ENCODE results near the gene IRF2BP2. TPM values are rescaled to one million over a fixed set of nuclear protein-coding genes. Genes with fewer than 3 reads are reported as not detected.

Gene IRF2BP2
- polyA plus RNA-seq, 1 donor = 161 TPM

DNA sequence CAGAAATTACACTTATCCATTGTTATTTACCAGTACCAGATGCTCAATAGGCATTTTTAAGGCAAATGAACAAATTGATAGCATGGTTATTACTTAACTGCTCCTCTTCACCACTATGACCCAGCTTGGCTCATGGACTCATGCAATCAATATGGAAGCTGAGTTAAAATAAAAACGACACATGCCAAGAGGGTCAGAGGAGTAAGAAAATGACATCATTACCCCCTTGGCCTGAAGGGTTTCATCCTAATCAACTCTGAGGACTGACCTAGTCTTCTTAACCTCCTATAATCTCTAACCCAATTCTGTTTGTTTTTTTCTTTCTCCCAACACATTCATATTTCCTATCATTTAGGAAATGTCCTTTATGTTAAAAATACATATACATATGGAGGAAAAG is 41.6 kb downstream of the IRF2BP2 start:
- no CpG with 5 or more reads among the region's 1 CpG for WGBS (ENCODE audit: insufficient coverage, low lambda C conversion rate)
- DNase-seq = no peak
- Histone ChIP-seq H3K9me3 (ENCODE audit: control insufficient read depth, low read depth, low read length) (no peaks in the 10 kb centered on the region), H3K27me3 (ENCODE audit: control insufficient read depth, insufficient read depth, low read length) (no peaks in the 10 kb centered on the region), H3K36me3 (ENCODE audit: control insufficient read depth, insufficient read depth, low read length) (no peaks in the 10 kb centered on the region), H3K4me1 (ENCODE audit: control insufficient read depth, insufficient read depth, low read length) (peaks cover 6% of the 10 kb centered on the region), H3K27ac (ENCODE audit: low read length) (no peak overlapping the region), H3K4me3 (ENCODE audit: low read length) (no peak overlapping the region)

DNA sequence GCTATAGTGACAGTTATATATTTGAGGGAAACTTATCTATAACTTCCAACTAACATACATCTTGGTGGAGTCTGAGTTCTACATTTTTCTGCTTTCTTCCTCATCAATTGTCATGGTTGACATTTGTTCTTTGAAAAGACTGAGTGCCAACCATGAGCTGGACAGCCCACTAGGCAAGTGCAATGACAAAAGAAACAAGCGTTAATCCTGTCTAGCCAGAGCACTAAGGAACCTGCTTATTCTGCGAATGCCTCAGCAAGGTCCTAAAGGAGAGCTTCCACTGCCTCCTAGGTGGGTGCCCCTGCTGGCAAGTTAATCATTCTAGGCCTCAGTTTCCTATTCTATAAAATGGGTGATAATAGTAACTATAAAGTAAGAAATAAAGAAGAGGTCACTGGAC is 44.8 kb downstream of the IRF2BP2 start:
- Histone ChIP-seq H3K4me1 (ENCODE audit: control insufficient read depth, insufficient read depth, low read length) (peaks cover 16% of the 10 kb centered on the region), H3K27me3 (ENCODE audit: control insufficient read depth, insufficient read depth, low read length) (no peaks in the 10 kb centered on the region), H3K27ac (ENCODE audit: low read length) (peak overlapping the region; percentile 26), H3K4me3 (ENCODE audit: low read length) (no peak overlapping the region), H3K36me3 (ENCODE audit: control insufficient read depth, insufficient read depth, low read length) (no peaks in the 10 kb centered on the region), H3K9me3 (ENCODE audit: control insufficient read depth, low read depth, low read length) (no peaks in the 10 kb centered on the region)
- DNase-seq = no peak
- no CpG with 5 or more reads among the region's 2 CpGs for WGBS (ENCODE audit: insufficient coverage, low lambda C conversion rate)

DNA sequence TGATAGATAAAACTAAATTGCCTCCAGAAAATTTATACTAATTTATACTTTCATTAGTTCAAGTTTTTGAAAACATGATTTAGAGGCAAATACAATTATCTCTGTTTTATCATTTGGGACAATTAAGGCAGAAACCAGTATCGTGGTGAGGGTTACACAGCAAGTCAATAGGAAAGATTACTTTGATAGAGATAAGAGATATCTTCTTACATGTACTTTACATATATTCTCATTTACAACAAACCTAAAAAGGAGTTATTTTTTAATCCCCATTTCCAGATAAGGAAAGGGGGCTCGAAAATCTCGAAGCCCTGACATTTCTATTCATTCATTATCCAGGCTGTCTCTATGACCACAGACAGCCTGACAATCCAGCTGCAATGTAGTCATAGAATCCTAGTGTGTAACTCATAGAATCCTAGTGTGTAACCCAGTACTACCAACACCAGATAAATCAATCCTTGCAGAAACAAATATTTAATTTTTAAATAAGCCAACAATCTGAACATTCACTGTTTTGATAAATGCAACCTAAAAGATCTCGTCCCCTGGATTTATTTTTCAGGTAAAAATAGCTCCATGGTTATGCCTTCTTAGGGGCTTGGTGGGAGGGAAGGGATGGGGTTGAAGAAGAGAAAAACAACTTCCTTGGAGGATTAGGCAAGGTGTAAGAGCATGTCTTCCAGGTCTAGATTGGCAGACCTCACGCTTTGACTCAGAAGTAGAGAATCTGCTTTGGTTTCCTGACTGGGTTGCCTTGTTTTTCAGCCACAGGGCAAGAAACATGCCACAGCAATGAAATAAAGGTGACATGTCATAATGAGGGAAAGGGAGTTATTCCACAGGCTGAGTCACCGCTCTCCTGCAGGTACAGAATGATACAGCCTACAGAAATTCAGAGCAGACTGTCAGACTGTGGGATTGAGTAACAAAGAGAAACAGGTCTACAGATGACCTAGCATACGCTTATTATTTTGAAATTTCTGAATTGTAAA is 45.6 kb downstream of the IRF2BP2 start:
- Histone ChIP-seq H3K4me3 (ENCODE audit: low read length) (no peak overlapping the region), H3K27ac (ENCODE audit: low read length) (peak overlapping the region; percentile 72), H3K4me1 (ENCODE audit: control insufficient read depth, insufficient read depth, low read length) (peaks cover 16% of the 10 kb centered on the region), H3K36me3 (ENCODE audit: control insufficient read depth, insufficient read depth, low read length) (no peaks in the 10 kb centered on the region), H3K9me3 (ENCODE audit: control insufficient read depth, low read depth, low read length) (no peaks in the 10 kb centered on the region), H3K27me3 (ENCODE audit: control insufficient read depth, insufficient read depth, low read length) (no peaks in the 10 kb centered on the region)
- 60% methylated on average over 2 of the region's 7 CpGs for WGBS (ENCODE audit: insufficient coverage, low lambda C conversion rate)
- peak; percentile 62 to 84 for DNase-seq

DNA sequence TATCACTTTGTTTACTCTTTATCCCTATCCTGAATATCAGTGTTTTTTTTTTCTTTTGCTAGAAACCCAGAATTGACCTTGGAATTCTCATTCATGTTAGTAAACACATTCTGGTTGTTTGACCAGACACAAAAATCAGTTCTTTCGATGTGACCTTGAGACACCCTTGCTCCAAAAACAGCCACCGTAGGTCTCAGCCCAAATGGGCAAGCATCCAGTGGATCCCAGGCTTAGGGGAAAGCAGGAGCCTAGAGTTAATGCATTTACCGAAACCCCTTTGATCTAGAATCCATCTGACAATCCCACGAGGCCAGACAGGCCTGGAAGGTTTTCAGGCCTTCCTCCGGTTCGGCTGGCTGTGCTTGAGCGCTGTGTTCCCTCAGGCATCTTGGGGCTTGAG is 47.6 kb downstream of the IRF2BP2 start:
- peaks cover 16% of the 10 kb centered on the region for H3K4me1 ChIP-seq (ENCODE audit: control insufficient read depth, insufficient read depth, low read length)
- H3K36me3 ChIP-seq (ENCODE audit: control insufficient read depth, insufficient read depth, low read length) = no peaks in the 10 kb centered on the region
- no peaks in the 10 kb centered on the region for H3K9me3 ChIP-seq (ENCODE audit: control insufficient read depth, low read depth, low read length)
- no peak overlapping the region for H3K27ac ChIP-seq (ENCODE audit: low read length)
- no peaks in the 10 kb centered on the region for H3K27me3 ChIP-seq (ENCODE audit: control insufficient read depth, insufficient read depth, low read length)
- no peak overlapping the region for H3K4me3 ChIP-seq (ENCODE audit: low read length)
- DNase-seq = no peak
- no CpG with 5 or more reads among the region's 7 CpGs for WGBS (ENCODE audit: insufficient coverage, low lambda C conversion rate)

DNA sequence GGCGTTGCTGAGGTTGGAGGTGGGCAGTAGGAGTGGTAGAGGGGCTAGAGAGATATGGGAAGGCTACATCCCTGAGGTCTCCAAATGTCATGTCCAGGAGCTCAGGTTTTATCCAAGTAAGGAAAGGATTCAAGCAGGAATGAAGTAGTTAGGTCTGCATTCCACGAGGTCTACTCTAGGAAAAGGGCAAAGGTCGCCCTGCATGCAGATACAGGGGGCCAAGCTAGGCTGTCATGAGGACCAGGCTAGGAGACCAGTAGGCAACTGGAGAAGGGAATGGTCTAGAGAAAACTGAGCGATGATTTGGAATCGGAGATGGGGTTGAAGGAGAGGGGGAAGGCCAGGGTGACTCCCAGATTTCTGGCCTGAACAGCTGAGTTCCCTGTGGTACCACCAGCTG is 48.7 kb downstream of the IRF2BP2 start:
- peak overlapping the region; percentile 17 for H3K27ac ChIP-seq (ENCODE audit: low read length)
- peaks cover 16% of the 10 kb centered on the region for H3K4me1 ChIP-seq (ENCODE audit: control insufficient read depth, insufficient read depth, low read length)
- H3K4me3 ChIP-seq (ENCODE audit: low read length) = no peak overlapping the region
- H3K9me3 ChIP-seq (ENCODE audit: control insufficient read depth, low read depth, low read length) = no peaks in the 10 kb centered on the region
- H3K36me3 ChIP-seq (ENCODE audit: control insufficient read depth, insufficient read depth, low read length) = no peaks in the 10 kb centered on the region
- peak in 1 of 2 donors; percentile 79 for DNase-seq
- WGBS (ENCODE audit: insufficient coverage, low lambda C conversion rate) = 100% methylated on average over 1 of the region's 5 CpGs
- no peaks in the 10 kb centered on the region for H3K27me3 ChIP-seq (ENCODE audit: control insufficient read depth, insufficient read depth, low read length)

DNA sequence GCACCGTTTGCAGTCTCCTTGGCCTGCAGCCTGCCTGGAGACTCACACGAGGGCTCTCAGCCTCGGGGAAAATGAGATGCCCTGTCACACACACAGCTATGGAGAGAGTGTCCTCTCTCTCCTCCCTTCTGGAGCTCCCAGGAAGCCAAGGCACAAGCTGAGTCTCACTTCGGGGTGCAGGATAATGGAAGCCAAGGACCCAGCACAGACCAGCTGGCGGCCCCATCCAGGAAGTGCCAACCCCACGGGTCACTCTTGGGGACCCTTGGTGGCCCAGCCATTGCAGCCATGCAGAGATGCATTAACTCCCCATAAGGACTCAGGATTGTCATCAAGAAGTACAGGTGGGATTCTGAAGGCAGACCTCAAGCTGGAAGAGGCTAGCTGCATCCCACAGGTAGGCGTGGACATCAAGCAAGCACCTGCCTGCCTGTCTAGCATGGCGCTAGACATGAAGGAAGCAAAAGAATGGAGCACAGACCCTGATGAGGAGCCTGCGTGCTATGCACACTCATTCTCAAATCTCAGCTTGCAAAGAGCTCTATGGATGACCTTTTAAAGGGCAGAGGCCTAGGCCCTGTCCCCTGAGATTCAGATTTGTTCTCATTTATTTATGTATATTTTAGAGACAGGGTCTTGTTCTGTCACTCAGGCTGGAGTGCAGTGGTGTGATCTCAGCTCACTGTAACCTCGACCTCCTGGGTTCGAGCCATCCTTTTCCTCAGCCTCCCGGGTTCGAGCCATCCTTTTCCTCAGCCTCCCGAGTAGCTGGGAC is 49.9 kb downstream of the IRF2BP2 start:
- no peak for DNase-seq
- no CpG with 5 or more reads among the region's 14 CpGs for WGBS (ENCODE audit: insufficient coverage, low lambda C conversion rate)
- Histone ChIP-seq H3K4me1 (ENCODE audit: control insufficient read depth, insufficient read depth, low read length) (peaks cover 16% of the 10 kb centered on the region), H3K4me3 (ENCODE audit: low read length) (no peak overlapping the region), H3K27me3 (ENCODE audit: control insufficient read depth, insufficient read depth, low read length) (no peaks in the 10 kb centered on the region), H3K27ac (ENCODE audit: low read length) (no peak overlapping the region), H3K9me3 (ENCODE audit: control insufficient read depth, low read depth, low read length) (no peaks in the 10 kb centered on the region), H3K36me3 (ENCODE audit: control insufficient read depth, insufficient read depth, low read length) (no peaks in the 10 kb centered on the region)

DNA sequence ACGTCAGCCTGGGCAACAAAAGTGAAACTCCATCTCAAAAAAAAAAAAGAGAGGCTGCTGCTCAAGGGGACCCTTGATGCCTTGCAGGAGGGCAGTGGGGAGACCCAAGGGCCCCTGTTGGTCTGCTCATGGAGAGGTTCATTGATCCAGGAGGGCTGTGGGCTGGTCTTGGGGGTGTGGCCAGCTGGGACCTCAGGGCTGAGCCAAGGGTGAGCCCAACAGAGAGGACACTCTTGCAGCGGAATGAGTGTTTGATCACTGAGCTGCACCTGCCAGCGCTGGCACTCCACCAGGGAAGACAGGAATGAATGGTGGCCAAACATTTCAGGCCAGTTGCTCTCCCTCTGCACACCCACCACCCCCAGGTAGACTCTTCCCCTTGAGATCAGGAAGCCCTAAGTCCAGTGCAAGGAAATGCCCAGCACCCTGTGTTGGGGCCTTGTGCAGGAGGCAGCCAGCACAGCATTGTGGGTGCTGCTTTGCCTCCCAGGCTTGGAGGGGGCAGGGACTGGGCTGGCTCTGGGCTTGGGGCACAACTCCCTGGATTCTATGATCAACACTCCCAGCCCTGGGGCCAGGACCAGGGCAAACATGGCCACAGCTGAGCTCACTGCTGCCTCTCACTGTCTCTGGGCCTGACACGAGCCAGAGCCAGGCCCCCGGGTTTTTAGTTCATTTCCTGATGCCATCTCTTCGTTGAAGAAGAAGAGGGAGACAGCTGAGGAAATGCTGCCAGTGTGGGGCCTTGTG is 50.7 kb downstream of the IRF2BP2 start:
- no peaks in the 10 kb centered on the region for H3K27me3 ChIP-seq (ENCODE audit: control insufficient read depth, insufficient read depth, low read length)
- no CpG with 5 or more reads among the region's 6 CpGs for WGBS (ENCODE audit: insufficient coverage, low lambda C conversion rate)
- DNase-seq = no peak
- H3K4me1 ChIP-seq (ENCODE audit: control insufficient read depth, insufficient read depth, low read length) = peaks cover 13% of the 10 kb centered on the region
- H3K27ac ChIP-seq (ENCODE audit: low read length) = no peak overlapping the region
- H3K36me3 ChIP-seq (ENCODE audit: control insufficient read depth, insufficient read depth, low read length) = no peaks in the 10 kb centered on the region
- no peak overlapping the region for H3K4me3 ChIP-seq (ENCODE audit: low read length)
- no peaks in the 10 kb centered on the region for H3K9me3 ChIP-seq (ENCODE audit: control insufficient read depth, low read depth, low read length)

DNA sequence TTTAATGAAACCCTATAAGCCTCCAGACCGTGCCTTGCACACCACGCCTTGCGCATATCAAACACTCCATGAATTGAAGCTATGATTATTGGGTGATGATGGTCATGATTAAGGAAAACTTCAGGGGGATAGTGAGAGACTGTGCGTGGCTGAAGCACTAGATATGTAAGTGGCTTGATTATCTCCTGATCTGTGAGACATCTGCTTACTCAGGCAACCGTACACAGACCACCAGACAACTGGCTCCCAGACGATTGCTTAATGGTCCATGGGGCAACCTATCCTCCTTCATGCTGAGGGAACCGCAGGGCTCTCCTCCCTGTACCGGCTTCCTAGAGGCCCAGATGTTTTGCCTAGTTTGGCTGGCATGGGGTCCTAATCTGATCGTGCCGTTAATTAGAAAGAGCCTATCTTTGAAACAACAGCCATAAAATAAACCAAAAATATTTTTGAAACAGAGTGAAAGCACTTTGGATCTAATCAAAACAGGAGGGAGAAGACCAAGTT is 51.6 kb downstream of the IRF2BP2 start:
- DNase-seq = no peak
- no CpG with 5 or more reads among the region's 10 CpGs for WGBS (ENCODE audit: insufficient coverage, low lambda C conversion rate)
- no peak overlapping the region for H3K4me3 ChIP-seq (ENCODE audit: low read length)
- H3K36me3 ChIP-seq (ENCODE audit: control insufficient read depth, insufficient read depth, low read length) = no peaks in the 10 kb centered on the region
- H3K4me1 ChIP-seq (ENCODE audit: control insufficient read depth, insufficient read depth, low read length) = peaks cover 17% of the 10 kb centered on the region
- H3K27me3 ChIP-seq (ENCODE audit: control insufficient read depth, insufficient read depth, low read length) = no peaks in the 10 kb centered on the region
- no peaks in the 10 kb centered on the region for H3K9me3 ChIP-seq (ENCODE audit: control insufficient read depth, low read depth, low read length)
- H3K27ac ChIP-seq (ENCODE audit: low read length) = no peak overlapping the region

DNA sequence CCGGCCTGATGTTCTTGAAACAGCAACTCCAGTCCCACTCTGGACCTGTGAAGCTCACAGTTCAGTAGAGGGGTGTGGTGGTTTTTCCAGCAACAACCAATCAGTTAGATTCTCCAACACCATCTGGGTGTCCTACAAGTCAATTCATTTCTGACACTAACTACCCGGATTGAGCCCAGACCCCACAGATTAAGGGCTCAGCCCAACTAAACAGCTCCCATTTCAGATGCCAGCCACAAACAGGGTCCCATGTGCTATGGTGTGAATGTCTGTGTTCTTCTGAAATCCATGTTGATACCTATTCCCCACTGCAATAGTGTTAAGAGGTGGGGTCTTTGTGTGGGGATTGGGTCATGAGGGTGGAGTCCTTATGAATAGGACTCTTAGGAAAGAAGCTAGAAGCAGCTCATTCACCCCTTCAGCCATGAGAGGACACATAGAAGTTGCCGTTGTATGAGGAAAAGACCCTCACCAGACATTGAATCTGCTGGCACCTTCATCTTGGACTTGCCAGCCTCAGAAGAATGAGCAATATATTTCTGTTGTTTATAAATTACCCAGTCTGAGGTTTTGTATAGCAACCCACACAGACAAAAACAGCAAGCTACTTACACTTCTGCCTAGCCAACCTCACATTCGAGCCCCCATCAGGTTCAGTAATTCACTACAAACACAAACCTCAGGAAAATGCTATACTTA is 53.6 kb downstream of the IRF2BP2 start:
- H3K4me3 ChIP-seq (ENCODE audit: low read length) = no peak overlapping the region
- WGBS (ENCODE audit: insufficient coverage, low lambda C conversion rate) = no CpG with 5 or more reads among the region's 4 CpGs
- H3K27ac ChIP-seq (ENCODE audit: low read length) = no peak overlapping the region
- H3K27me3 ChIP-seq (ENCODE audit: control insufficient read depth, insufficient read depth, low read length) = no peaks in the 10 kb centered on the region
- no peaks in the 10 kb centered on the region for H3K36me3 ChIP-seq (ENCODE audit: control insufficient read depth, insufficient read depth, low read length)
- peaks cover 17% of the 10 kb centered on the region for H3K4me1 ChIP-seq (ENCODE audit: control insufficient read depth, insufficient read depth, low read length)
- H3K9me3 ChIP-seq (ENCODE audit: control insufficient read depth, low read depth, low read length) = no peaks in the 10 kb centered on the region
- DNase-seq = no peak

All from large intestine (tissue), 3 donors.